SW 1271 (cell line): ENCODE measurements around the gene GPR135.

ENCODE experiments used
- DNase-seq, 2 experiments: peaks; one replicate each; lab custom pipeline; 2025; lab: John Stamatoyannopoulos, UW

The GPR135 gene, protein sequence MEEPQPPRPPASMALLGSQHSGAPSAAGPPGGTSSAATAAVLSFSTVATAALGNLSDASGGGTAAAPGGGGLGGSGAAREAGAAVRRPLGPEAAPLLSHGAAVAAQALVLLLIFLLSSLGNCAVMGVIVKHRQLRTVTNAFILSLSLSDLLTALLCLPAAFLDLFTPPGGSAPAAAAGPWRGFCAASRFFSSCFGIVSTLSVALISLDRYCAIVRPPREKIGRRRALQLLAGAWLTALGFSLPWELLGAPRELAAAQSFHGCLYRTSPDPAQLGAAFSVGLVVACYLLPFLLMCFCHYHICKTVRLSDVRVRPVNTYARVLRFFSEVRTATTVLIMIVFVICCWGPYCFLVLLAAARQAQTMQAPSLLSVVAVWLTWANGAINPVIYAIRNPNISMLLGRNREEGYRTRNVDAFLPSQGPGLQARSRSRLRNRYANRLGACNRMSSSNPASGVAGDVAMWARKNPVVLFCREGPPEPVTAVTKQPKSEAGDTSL

GRCh38 chr14:59465316-59466135 lies at the start of gene GPR135:
Gene GPR135 (minus strand): TSS chr14:59465380. CDS start chr14:59465226, 154 bp downstream.
- DNase-seq = peak; percentile 11 to 40

- peak in 1 of 2 experiments; percentile 31 for DNase-seq
Observed at GRCh38 chr14:59511916-59512575, 46.9 kb upstream of the GPR135 start.

DNA sequence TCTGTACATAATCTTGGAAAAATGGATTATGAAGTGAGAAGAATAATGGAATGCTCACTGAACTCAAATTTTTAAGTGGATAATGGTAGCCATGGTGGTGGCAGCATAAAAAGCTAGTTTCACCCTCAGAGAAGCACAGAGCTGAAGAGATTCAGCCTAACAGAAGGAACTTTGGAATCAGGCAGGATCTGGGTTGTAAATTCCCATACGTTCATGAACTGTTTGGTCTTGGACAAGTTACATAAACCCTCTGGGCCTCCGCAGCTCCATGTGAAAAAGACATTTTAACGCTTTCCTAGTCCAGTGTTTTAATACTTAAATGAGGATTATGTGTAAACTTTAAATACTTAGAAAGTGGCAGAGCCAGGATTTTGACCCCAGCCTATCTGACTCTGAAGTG lies 45.8 kb upstream of the GPR135 start:
- DNase-seq = no peak

GRCh38 chr14:59510001-59510400 lies 44.8 kb upstream of the GPR135 start:
- DNase-seq = no peak

- DNase-seq = no peak
Observed at GRCh38 chr14:59509101-59509500, 43.9 kb upstream of the GPR135 start.

DNA sequence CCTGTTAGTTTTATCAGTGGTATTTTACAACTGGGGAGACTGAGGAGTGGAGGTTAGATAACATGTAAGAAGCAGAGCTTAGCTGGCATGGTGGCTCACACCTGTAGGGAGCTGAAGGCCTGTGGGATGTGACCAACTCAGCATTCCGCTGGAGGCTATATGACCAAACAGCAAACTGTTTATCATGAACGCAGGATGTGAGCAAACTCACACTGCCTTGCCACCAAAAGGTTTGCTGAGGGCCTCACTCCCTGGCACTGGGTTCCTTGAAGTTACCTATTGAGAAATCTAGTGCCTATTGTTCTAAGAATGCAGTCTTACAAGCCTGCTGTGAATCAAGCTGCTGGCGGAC lies 42.5 kb upstream of the GPR135 start:
- no peak for DNase-seq

GRCh38 chr14:59507063-59507751 lies 42.0 kb upstream of the GPR135 start:
- DNase-seq = peak; percentile 26 to 48

DNA sequence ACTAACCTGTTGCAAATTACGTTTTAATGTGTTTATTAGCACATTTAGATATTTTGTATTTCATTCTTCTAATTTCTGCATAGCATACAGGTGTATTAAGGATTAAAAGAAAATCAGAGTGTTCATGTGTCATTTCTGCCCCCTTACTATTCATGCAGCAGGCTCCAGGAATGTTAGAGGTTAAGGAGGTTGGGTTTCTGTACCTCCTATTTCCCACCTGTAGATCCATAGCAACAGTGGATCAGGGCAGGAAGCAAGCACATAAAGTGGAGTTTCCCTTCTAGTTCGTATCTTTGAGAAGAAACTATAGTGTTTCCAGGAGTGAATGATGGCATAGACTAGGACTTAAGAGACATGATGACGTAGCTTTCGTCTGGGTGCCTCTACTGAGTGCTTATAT lies 38.1 kb upstream of the GPR135 start:
- DNase-seq = no peak

DNA sequence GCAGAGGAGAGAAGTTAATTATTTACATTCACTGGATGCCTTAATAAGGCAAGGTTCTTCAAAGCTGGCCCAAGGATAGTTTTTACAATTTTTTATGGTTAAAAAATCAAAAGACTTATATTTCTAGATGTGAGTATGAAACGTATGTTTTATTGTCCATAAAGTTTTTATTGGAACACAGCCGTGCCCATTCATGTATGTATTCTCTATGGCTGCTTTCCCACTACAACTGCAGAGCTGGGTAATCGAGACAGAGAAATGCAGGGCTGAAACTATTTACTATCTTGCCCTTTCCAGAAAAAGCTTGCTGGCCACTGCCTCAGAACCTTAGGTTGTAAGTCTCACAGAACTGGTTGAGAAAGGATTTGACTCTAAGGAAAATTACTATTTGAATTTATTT lies 35.6 kb upstream of the GPR135 start:
- no peak for DNase-seq

- no peak for DNase-seq
Observed at GRCh38 chr14:59492384-59492783, 27.2 kb upstream of the GPR135 start.

DNA sequence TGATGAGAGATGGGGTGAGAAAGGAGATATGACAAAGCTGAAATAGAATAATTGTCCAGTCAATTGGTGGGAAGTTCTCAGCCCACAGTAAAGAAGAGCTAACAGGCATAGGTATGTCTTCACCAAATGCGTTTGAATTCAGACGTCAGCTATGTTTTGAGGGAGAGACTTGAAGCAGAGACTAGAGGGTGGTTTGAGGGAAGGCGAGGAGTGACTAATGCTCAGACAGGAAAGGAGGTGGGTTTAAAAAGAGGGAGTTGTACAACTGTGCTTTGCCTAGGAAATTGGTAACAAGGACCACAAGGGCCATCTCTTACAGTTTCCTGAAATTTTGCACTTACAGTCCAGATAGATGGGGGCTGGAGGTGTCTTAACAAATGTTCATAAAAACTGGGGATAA lies 25.6 kb upstream of the GPR135 start:
- no peak for DNase-seq

GRCh38 chr14:59484639-59485175 lies 19.5 kb upstream of the GPR135 start:
- peak in 1 of 2 experiments; percentile 71 for DNase-seq

DNA sequence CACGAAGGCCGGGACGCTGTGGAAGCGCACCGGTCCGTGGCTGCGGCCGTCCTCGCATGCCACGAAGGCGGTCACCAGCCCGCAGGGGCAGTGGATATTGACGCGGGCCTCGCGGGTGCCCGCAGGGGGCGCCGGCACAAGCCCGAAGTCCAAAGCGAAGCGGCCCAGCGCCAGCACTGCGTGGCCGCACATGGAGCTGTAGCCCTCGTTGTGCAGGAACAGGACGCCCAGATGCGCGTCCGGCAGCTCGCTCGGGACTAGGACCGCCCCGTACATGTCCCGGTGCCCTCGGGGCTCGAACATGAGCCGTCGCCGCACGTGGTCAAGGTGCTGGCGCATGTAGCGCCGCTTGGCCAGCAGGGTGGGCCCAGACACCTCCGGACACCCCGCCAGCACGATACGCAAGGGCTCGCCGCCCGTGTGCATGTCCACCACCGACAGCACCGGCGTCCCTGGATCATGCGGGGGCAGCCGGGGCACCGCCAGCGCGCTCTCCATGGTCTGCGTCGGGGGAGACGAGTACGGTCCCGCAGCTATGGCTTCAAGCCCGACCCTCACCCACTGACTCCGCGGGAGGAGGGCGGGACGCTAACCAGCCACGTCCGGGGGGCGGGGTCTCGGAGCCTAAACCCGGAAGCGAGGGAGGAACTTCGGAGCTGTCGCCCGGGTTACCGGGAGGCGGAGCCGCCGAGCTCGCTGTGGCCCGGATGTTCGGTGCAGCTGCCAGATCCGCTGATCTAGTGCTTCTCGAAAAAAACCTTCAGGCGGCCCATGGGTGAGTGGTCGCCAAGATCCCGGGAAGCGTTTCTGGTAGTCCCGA lies 18.8 kb upstream of the GPR135 start, which contains the start of the genes JKAMP and L3HYPDH:
TSS of gene JKAMP (plus strand) at position 699 of the 820 bp plus-strand sequence. CDS start at position 772, 73 bp downstream.
TSS of gene L3HYPDH (minus strand) at position 590 of the 820 bp plus-strand sequence. CDS start at position 498, 92 bp downstream.
- DNase-seq = peak; percentile 85 to 89

DNA sequence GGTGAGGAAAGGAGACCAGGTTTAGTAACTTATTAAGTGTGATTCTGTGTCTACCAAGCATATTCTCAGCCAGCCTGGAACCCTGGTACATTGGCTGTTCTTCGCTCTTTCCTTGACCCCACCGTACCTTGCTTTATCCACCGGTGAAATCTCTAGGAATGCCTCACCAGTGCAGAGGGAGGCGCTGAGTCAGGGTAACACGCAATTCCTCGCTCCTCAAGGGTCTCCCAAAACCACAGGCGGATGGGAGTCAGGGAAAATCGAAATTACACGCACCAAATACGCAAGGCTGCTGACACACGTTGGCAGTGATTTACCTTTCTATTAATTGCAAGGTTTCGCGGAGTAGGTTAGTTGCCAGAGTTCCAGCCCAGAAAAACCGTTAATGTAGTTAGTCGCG lies 18.2 kb upstream of the GPR135 start:
- DNase-seq = peak in 1 of 2 experiments; percentile 49

DNA sequence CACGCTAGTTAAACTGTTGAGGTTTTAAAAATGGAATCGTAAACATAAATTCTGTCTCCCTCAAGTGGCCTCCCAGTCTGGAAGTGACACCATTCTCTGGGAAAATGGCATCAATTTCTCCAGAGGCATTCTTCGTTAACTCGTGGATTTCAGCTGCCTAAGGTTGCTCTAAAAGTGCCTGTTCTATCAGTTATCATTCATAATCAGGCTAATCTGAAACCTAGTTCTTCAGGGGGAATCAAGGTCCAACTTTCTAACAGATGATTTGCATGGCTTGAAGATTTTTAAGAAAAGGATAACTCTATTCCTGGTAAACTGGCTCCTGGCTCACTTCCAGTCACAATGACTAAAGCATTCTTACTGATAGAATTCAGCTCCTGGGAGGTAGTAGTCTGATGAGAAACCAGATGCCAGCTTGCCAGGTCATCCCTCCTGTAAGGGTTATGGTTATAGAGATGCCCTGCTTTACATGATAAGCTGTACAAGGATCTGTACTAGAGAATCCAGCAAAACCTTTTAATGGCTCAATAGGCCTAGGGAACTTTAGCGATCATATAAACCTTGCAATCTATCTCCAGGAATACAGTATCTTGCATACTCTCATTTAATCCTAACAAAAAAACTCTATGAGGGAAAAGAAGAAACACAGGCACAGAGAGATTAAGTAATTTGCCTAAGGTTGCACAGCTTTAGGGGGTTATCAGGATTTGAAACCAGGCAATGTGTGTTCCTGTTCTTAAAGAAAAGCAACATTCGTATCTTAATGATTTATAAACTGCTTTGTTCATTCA lies 17.6 kb upstream of the GPR135 start:
- DNase-seq = peak; percentile 34 to 74

- no peak for DNase-seq
Observed at GRCh38 chr14:59481871-59482540, 16.8 kb upstream of the GPR135 start.

DNA sequence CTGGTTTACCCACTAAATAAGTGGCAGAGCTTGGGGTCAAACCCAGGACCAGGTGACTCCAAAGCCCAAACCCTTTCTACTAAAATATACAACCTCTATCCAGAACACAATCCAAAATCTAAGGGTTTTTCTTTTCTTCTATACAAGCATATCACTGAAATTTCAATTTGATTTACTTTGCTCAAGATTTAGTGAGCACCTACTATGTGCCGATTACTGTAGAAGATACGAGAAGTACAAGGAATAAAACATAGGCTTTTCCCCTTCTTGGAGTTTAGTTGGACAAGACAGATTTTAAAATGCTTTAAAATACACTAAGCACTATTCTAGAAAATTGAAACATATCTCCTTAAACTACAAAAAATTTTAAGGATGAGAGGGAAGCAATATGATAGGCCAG lies 16.2 kb upstream of the GPR135 start:
- no peak for DNase-seq

- DNase-seq = no peak
Observed at GRCh38 chr14:59480166-59480565, 15.0 kb upstream of the GPR135 start.

GRCh38 chr14:59478540-59478939 lies 13.4 kb upstream of the GPR135 start:
- no peak for DNase-seq
